Measurements from ENCODE around the gene ADAMTS20.
A peak's percentile ranks its signal among the peaks of the same experiment; 100 is the strongest.

Gene ADAMTS20

GRCh38 chr12:43493261-43493797, 58.7 kb downstream of the ADAMTS20 start:
- Histone ChIP-seq H4K91ac (ENCODE audit: low read depth, low read length) (no peak overlapping the region), H3K9ac (ENCODE audit: low read length) (no peak overlapping the region), H3K4me2 (ENCODE audit: low read length) (no peak overlapping the region), H2AK5ac (ENCODE audit: low read length) (no peak overlapping the region), H3K27ac (ENCODE audit: low read depth, low read length) (no peak overlapping the region), H3K4me1 (ENCODE audit: control insufficient read depth in 1 of 2, insufficient read depth in 2 of 2, low read length in 2 of 2) (no peaks in the 10 kb centered on the region), H3K79me2 (ENCODE audit: control insufficient read depth, insufficient read depth, low read length, poor library complexity) (no peaks in the 10 kb centered on the region), H4K12ac (ENCODE audit: low read depth, low read length) (no peak overlapping the region), H2BK12ac (ENCODE audit: low read length) (no peak overlapping the region), H3K36me3 (ENCODE audit: control insufficient read depth in 1 of 2, insufficient read depth in 2 of 2, low read length in 2 of 2) (no peaks in the 10 kb centered on the region), H3K4ac (ENCODE audit: low read depth, low read length) (no peak overlapping the region), H3K4me3 (ENCODE audit: low read depth, low read length) (no peak overlapping the region), H3K79me1 (ENCODE audit: low read length) (no peaks in the 10 kb centered on the region), H2AFZ (ENCODE audit: insufficient read depth, low read length, poor library complexity) (no peak overlapping the region), H3K23ac (ENCODE audit: low read length) (no peak overlapping the region), H2BK120ac (ENCODE audit: insufficient read depth, low read length, poor library complexity) (no peak overlapping the region), H2BK5ac (ENCODE audit: low read depth, low read length, poor library complexity) (no peak overlapping the region), H3K27me3 (ENCODE audit: insufficient read depth, low read length) (no peaks in the 10 kb centered on the region), H3K18ac (ENCODE audit: low read length) (no peak overlapping the region), H4K8ac (ENCODE audit: low read depth, low read length) (no peak overlapping the region), H3K9me3 (ENCODE audit: insufficient read depth, low read depth, low read length) (no peaks in the 10 kb centered on the region), H3K14ac (ENCODE audit: low read length) (no peak overlapping the region)
- DNase-seq, result no peak
- WGBS (ENCODE audit: extremely low coverage, insufficient coverage, insufficient read length), result no CpG with 5 or more reads among the region's 2 CpGs

- no peak overlapping the region for H2BK12ac ChIP-seq (ENCODE audit: low read length)
- H3K14ac ChIP-seq (ENCODE audit: low read length), result no peak overlapping the region
- no peak overlapping the region for H4K12ac ChIP-seq (ENCODE audit: low read depth, low read length)
- DNase-seq, result peak; percentile 85 to 90
- H3K4ac ChIP-seq (ENCODE audit: low read depth, low read length), result no peak overlapping the region
- no peaks in the 10 kb centered on the region for H3K36me3 ChIP-seq (ENCODE audit: control insufficient read depth in 1 of 2, insufficient read depth in 2 of 2, low read length in 2 of 2)
- no peak overlapping the region for H3K23ac ChIP-seq (ENCODE audit: low read length)
- no peak overlapping the region for H2BK120ac ChIP-seq (ENCODE audit: insufficient read depth, low read length, poor library complexity)
- H2AK5ac ChIP-seq (ENCODE audit: low read length), result no peak overlapping the region
- no peak overlapping the region for H4K8ac ChIP-seq (ENCODE audit: low read depth, low read length)
- no peak overlapping the region for H4K91ac ChIP-seq (ENCODE audit: low read depth, low read length)
- no peak overlapping the region for H3K9ac ChIP-seq (ENCODE audit: low read length)
- H3K18ac ChIP-seq (ENCODE audit: low read length), result no peak overlapping the region
- H3K4me3 ChIP-seq (ENCODE audit: low read depth, low read length), result no peak overlapping the region
- no peak overlapping the region for H2BK5ac ChIP-seq (ENCODE audit: low read depth, low read length, poor library complexity)
- H3K79me2 ChIP-seq (ENCODE audit: control insufficient read depth, insufficient read depth, low read length, poor library complexity), result no peaks in the 10 kb centered on the region
- no peaks in the 10 kb centered on the region for H3K9me3 ChIP-seq (ENCODE audit: insufficient read depth, low read depth, low read length)
- no peak overlapping the region for H3K4me2 ChIP-seq (ENCODE audit: low read length)
- no peaks in the 10 kb centered on the region for H3K4me1 ChIP-seq (ENCODE audit: control insufficient read depth in 1 of 2, insufficient read depth in 2 of 2, low read length in 2 of 2)
- no CpG with 5 or more reads among the region's 3 CpGs for WGBS (ENCODE audit: extremely low coverage, insufficient coverage, insufficient read length)
- H2AFZ ChIP-seq (ENCODE audit: insufficient read depth, low read length, poor library complexity), result no peak overlapping the region
- H3K27ac ChIP-seq (ENCODE audit: low read depth, low read length), result no peak overlapping the region
- no peaks in the 10 kb centered on the region for H3K27me3 ChIP-seq (ENCODE audit: insufficient read depth, low read length)
- H3K79me1 ChIP-seq (ENCODE audit: low read length), result no peaks in the 10 kb centered on the region
Measured at GRCh38 chr12:43482311-43483085, 69.5 kb downstream of the ADAMTS20 start.

GRCh38 chr12:43480591-43480990, 71.4 kb downstream of the ADAMTS20 start:
- H3K27me3 ChIP-seq (ENCODE audit: insufficient read depth, low read length), result no peaks in the 10 kb centered on the region

GRCh38 chr12:43462741-43463140, 89.3 kb downstream of the ADAMTS20 start:
- Histone ChIP-seq H4K12ac (ENCODE audit: low read depth, low read length) (no peak overlapping the region), H3K18ac (ENCODE audit: low read length) (no peak overlapping the region), H3K27me3 (ENCODE audit: insufficient read depth, low read length) (no peaks in the 10 kb centered on the region), H2AFZ (ENCODE audit: insufficient read depth, low read length, poor library complexity) (no peak overlapping the region), H3K36me3 (ENCODE audit: control insufficient read depth in 1 of 2, insufficient read depth in 2 of 2, low read length in 2 of 2) (no peaks in the 10 kb centered on the region), H3K9ac (ENCODE audit: low read length) (no peak overlapping the region), H2BK5ac (ENCODE audit: low read depth, low read length, poor library complexity) (no peak overlapping the region), H4K91ac (ENCODE audit: low read depth, low read length) (no peak overlapping the region), H3K79me2 (ENCODE audit: control insufficient read depth, insufficient read depth, low read length, poor library complexity) (no peaks in the 10 kb centered on the region), H3K79me1 (ENCODE audit: low read length) (no peaks in the 10 kb centered on the region), H3K14ac (ENCODE audit: low read length) (no peak overlapping the region), H2BK120ac (ENCODE audit: insufficient read depth, low read length, poor library complexity) (no peak overlapping the region), H3K27ac (ENCODE audit: low read depth, low read length) (no peak overlapping the region), H3K9me3 (ENCODE audit: insufficient read depth, low read depth, low read length) (no peaks in the 10 kb centered on the region), H3K4ac (ENCODE audit: low read depth, low read length) (no peak overlapping the region), H2AK5ac (ENCODE audit: low read length) (no peak overlapping the region), H3K4me1 (ENCODE audit: control insufficient read depth in 1 of 2, insufficient read depth in 2 of 2, low read length in 2 of 2) (no peaks in the 10 kb centered on the region), H3K23ac (ENCODE audit: low read length) (no peak overlapping the region), H3K4me3 (ENCODE audit: low read depth, low read length) (no peak overlapping the region), H3K4me2 (ENCODE audit: low read length) (no peak overlapping the region), H4K8ac (ENCODE audit: low read depth, low read length) (no peak overlapping the region), H2BK12ac (ENCODE audit: low read length) (no peak overlapping the region)
- no peak for DNase-seq
- no CpG with 5 or more reads among the region's 3 CpGs for WGBS (ENCODE audit: extremely low coverage, insufficient coverage, insufficient read length)

More at GRCh38 chr12:43480591-43480990, 71.4 kb downstream of the ADAMTS20 start:
- Histone ChIP-seq H3K79me1 (ENCODE audit: low read length) (no peaks in the 10 kb centered on the region), H3K23ac (ENCODE audit: low read length) (no peak overlapping the region), H3K79me2 (ENCODE audit: control insufficient read depth, insufficient read depth, low read length, poor library complexity) (no peaks in the 10 kb centered on the region), H3K4me3 (ENCODE audit: low read depth, low read length) (no peak overlapping the region), H3K27ac (ENCODE audit: low read depth, low read length) (no peak overlapping the region), H4K12ac (ENCODE audit: low read depth, low read length) (no peak overlapping the region), H3K9me3 (ENCODE audit: insufficient read depth, low read depth, low read length) (no peaks in the 10 kb centered on the region), H3K4ac (ENCODE audit: low read depth, low read length) (no peak overlapping the region), H3K14ac (ENCODE audit: low read length) (no peak overlapping the region), H4K91ac (ENCODE audit: low read depth, low read length) (no peak overlapping the region), H3K36me3 (ENCODE audit: control insufficient read depth in 1 of 2, insufficient read depth in 2 of 2, low read length in 2 of 2) (no peaks in the 10 kb centered on the region), H4K8ac (ENCODE audit: low read depth, low read length) (no peak overlapping the region), H2BK12ac (ENCODE audit: low read length) (no peak overlapping the region), H2BK120ac (ENCODE audit: insufficient read depth, low read length, poor library complexity) (no peak overlapping the region), H3K4me2 (ENCODE audit: low read length) (no peak overlapping the region), H2AFZ (ENCODE audit: insufficient read depth, low read length, poor library complexity) (no peak overlapping the region), H2BK5ac (ENCODE audit: low read depth, low read length, poor library complexity) (no peak overlapping the region), H3K18ac (ENCODE audit: low read length) (no peak overlapping the region), H2AK5ac (ENCODE audit: low read length) (no peak overlapping the region), H3K9ac (ENCODE audit: low read length) (no peak overlapping the region), H3K4me1 (ENCODE audit: control insufficient read depth in 1 of 2, insufficient read depth in 2 of 2, low read length in 2 of 2) (no peaks in the 10 kb centered on the region)
- DNase-seq, result peak; percentile 55 to 75
- no CpG with 5 or more reads among the region's 3 CpGs for WGBS (ENCODE audit: extremely low coverage, insufficient coverage, insufficient read length)

All from trophoblast cell (in vitro differentiated cells and primary cell).